22Rv1 (cell line): Measurements from ENCODE around the gene FOXP3.

Source experiments
- ZFX ChIP-seq: fragments of 450-650 bp; IDR thresholded peaks from 2 replicates; pipeline ENCODE4 v1.6.1; 2017; ENCODE audit warnings: antibody characterized with exemption, borderline replicate concordance
- TF ChIP-seq, protein P1 (sequence below): fragments of 450-650 bp; IDR thresholded peaks from 2 replicates; pipeline ENCODE4 v1.5.1; 2017; ENCODE audit warnings: mild to moderate bottlenecking

DNA sequence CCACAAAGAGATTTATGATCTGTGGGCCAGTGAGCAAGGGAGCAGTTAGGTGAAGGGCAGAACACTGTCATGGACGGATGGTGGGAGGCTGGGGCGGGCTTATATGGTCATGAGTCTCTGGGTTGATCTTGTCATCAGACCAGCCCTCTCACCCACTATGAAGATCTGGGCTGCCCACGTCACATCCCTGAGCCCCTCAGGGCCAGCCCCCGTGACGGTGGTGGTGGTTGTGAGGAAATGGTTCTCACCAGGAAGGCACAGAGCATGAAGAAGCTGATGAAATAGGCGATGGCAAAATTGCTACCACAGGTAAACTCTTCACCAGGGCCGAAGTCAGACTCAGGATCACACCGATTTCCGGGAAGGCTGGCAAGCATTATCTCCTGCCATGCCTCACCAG is 53.4 kb downstream of the FOXP3 start:
- TF ChIP-seq, protein P1, sequence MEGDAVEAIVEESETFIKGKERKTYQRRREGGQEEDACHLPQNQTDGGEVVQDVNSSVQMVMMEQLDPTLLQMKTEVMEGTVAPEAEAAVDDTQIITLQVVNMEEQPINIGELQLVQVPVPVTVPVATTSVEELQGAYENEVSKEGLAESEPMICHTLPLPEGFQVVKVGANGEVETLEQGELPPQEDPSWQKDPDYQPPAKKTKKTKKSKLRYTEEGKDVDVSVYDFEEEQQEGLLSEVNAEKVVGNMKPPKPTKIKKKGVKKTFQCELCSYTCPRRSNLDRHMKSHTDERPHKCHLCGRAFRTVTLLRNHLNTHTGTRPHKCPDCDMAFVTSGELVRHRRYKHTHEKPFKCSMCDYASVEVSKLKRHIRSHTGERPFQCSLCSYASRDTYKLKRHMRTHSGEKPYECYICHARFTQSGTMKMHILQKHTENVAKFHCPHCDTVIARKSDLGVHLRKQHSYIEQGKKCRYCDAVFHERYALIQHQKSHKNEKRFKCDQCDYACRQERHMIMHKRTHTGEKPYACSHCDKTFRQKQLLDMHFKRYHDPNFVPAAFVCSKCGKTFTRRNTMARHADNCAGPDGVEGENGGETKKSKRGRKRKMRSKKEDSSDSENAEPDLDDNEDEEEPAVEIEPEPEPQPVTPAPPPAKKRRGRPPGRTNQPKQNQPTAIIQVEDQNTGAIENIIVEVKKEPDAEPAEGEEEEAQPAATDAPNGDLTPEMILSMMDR = no peak
- no peak for TF ChIP-seq ZFX
